HG03064 (cell line): ENCODE data around the gene VPS13C.

Experiments used
- ATAC-seq: cut with Tn5 transposase; IDR thresholded peaks from one replicate; pipeline ENCODE4 v1.9.1; 2021; ENCODE audit warnings: low read depth; ENCODE audit not compliant: unreplicated experiment

Gene VPS13C, protein sequence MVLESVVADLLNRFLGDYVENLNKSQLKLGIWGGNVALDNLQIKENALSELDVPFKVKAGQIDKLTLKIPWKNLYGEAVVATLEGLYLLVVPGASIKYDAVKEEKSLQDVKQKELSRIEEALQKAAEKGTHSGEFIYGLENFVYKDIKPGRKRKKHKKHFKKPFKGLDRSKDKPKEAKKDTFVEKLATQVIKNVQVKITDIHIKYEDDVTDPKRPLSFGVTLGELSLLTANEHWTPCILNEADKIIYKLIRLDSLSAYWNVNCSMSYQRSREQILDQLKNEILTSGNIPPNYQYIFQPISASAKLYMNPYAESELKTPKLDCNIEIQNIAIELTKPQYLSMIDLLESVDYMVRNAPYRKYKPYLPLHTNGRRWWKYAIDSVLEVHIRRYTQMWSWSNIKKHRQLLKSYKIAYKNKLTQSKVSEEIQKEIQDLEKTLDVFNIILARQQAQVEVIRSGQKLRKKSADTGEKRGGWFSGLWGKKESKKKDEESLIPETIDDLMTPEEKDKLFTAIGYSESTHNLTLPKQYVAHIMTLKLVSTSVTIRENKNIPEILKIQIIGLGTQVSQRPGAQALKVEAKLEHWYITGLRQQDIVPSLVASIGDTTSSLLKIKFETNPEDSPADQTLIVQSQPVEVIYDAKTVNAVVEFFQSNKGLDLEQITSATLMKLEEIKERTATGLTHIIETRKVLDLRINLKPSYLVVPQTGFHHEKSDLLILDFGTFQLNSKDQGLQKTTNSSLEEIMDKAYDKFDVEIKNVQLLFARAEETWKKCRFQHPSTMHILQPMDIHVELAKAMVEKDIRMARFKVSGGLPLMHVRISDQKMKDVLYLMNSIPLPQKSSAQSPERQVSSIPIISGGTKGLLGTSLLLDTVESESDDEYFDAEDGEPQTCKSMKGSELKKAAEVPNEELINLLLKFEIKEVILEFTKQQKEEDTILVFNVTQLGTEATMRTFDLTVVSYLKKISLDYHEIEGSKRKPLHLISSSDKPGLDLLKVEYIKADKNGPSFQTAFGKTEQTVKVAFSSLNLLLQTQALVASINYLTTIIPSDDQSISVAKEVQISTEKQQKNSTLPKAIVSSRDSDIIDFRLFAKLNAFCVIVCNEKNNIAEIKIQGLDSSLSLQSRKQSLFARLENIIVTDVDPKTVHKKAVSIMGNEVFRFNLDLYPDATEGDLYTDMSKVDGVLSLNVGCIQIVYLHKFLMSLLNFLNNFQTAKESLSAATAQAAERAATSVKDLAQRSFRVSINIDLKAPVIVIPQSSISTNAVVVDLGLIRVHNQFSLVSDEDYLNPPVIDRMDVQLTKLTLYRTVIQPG (N-terminal part only)

DNA sequence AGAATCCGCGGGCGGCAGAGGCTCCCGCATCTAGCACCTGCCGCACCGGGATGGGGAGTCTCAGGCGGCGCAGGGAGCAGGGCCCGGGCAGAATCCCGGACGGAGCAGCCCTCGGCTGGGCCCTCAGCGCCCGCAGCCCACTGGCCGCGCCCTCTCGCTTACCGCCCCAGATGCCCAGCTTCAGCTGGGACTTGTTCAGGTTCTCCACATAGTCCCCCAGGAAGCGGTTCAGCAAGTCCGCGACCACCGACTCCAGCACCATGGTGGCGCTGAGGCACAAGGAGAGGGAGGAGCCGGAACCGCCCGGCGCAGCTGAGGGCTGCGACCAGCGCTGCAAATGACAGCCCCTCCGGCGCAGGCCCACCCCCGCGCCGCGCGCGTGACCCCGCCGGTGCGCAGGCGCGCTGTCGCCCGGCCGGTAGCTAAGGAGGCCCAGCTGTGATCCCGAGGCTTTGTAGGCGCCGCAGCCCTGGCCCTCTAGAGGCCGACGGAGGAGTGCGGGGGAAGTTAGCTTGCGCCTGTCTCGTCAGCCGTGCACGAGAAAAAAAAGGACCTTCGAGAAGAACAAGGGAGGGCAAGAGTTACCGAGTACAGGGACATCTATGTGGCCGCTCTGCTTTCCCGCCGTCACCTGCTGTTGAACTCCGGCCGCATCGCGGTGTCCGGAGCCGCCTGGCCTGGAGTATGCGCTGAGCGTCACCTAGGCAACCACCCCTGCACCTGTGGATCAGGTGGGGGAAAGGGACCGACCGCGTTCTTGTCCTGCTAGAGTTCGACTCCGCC is at the start of gene VPS13C:
TSS of gene VPS13C (minus strand) at position 335 of the 783 bp plus-strand sequence. CDS start at position 262, 73 bp downstream.
- ATAC-seq, result peak; percentile 75

DNA sequence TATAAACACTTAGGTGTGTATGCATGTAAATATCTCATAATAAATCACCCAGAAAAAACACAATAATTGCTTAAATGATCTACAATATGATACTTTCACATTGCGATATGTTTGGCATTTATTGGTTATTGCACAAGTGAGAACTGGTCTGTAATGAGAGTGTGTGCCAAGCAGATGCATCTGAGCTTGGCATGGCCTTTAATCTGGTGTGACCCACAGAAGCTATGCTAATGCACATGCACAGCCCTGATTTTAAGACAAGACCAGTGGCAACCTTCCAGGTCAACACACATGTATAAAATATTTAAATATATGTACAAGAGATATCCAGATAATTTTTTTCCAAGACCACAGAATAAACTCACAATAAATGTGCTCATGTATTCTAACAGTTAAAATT is 49.2 kb upstream of the VPS13C start:
- no peak for ATAC-seq

DNA sequence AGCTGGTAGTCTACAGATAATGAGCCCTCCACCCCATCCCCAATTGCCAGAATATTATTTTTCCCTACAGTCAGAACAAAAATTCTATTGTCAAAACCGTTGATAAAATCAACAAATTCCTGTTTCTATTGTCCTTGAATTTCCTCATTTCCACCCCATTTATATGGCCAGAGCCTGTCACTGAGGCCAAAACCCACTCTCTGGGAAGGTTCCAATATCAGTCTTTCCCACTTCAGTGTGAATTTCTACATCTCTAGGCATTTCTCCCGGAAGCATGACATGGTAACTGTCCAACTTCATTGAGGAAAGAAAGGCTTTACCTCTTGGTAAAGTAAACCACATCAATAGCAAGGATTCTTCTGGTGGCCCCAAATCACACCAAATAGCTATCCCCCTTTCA is 48.2 kb upstream of the VPS13C start:
- ATAC-seq, result no peak

DNA sequence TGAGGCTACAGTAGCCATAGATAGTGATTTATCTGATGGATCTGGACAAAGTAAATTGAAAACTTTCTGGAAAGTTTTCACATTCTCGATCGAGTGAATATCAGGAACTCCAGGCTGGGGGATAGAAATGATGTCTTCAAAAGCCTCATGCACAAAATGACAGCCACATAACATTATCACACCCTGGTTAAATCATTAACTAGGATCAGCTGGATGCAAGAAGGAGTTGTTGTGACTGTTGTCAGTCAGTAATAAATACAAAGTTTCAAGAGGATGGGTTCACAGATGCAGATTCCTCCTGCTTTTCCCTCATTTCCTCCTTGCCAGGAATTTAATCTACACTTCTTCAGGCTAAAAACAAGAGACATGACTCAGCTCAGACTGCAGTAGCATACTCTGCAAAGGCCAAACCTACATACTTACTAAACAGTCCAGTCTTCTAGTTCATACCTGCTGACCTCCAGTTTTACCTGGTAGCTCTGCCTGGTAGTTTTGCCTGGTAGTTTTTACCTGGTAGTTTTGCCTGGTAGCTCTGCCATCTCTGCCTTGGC is 47.4 kb upstream of the VPS13C start:
- no peak for ATAC-seq

DNA sequence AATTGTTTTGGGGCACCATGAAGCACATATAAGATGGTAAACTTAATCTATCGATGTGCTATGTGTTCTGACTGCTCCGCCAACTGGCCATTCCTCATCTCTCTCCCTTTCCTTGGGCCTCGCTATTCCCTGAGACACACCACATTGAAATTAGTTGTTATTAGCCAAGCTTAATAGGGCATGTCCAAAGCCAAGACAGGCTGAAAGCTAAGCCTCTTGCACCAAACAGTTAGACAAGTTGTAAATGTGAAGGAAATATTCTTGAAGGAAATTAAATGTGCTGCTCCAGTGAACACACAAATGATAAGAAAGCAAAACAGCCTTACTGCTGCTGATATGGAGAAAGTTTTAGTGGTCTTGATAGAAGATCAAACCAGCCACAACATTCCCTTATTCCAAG is 45.8 kb upstream of the VPS13C start:
- no peak for ATAC-seq

DNA sequence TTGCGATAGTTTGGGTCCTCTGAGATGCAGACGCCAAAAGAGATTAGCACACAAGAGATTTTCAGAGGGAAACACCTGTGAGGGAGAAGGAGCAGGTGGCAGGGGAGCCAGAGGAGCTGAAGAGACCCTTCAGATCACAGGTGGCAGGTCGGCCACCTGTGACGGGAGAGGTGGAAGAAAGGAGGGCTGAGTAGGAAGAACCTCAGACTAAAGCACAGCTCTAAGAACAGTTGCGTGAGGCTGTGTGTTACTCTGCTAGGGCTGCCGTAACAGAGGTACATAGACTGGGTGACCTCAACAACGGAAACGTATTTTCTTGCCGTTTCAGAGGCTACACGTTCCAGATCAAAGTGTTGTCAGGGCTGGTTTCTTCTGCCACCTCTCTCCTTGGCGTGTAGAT is 45.0 kb upstream of the VPS13C start:
- no peak for ATAC-seq

DNA sequence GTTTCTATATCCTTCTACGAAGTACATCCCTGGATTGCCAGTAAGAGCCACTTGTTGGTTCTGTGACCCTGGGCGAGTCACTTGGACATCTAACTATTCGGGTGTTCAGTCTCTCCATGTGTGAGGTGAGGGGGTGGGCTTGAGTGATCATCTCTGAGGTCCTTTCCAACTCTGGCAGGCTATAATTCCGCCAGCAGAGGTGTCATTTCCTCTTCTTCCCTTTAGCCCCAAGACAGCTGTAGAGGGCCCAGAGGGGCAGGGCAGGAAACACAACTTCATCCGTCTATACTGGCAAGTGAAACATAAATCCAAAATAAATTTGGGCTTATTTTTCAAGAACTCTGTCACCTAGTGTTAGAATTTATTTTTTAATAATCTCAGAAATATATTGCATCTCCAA is 44.6 kb upstream of the VPS13C start:
- ATAC-seq, result no peak

DNA sequence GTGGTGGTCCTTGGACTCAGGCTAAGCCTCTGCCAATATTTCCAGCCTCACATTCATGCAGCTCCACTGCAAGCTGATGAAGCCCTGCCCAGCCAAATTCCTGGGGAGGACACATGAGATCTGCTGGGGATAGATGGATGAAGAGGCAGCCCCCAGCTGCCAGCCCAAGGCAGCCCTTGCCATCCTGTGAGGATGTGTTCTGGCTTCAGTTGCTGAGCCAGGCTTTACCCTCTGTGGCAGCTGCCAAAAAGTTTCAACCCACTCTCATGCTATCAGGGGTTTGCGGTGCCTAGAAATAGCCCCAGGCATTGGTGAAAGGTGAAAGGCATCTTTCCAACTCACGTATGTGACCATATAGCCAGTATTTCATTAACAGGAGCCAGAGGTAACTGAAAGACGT is 44.2 kb upstream of the VPS13C start:
- ATAC-seq, result no peak

DNA sequence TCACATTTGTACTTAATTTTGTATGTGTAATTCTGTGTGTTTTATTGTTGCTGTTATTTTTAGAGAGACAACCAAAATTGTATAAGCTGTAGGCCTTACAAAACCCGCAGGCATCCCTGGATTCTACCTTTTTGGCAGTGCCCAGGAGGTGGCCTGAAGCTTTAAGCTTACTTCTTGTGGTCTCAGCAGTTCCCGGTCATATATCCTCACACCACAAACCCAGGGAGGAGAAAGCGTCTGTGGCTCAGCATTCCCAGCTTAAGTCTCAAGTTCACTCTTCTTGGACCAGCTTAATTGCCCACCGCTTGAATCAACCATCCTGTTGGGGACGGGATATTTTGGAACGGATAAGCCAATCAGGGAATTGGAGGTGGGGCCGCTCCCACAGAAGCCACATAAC is 43.2 kb upstream of the VPS13C start:
- ATAC-seq, result no peak

DNA sequence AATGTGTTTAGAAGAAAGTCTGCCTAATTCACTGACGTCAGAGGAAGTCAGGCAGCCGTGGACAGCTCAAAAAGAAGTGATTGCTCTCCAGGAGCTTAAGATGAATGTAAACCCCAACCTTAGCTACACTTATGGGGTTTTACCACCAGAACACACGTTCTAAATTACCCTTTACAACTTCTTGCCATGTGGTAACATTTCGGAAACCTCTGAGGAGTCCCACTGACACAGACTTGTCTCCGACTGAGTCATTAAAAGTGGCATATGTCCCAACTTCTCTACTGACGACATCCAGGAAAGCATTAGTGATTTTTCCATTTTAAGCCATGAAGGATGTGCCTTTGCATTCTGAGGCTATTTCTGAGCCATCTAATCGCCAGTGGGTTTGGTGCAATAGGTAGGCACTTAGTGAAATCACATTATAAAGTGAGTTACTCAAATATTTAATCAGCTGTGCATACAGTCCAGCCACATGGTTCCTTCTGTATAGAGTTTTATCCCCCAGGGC is 38.9 kb upstream of the VPS13C start:
- no peak for ATAC-seq

DNA sequence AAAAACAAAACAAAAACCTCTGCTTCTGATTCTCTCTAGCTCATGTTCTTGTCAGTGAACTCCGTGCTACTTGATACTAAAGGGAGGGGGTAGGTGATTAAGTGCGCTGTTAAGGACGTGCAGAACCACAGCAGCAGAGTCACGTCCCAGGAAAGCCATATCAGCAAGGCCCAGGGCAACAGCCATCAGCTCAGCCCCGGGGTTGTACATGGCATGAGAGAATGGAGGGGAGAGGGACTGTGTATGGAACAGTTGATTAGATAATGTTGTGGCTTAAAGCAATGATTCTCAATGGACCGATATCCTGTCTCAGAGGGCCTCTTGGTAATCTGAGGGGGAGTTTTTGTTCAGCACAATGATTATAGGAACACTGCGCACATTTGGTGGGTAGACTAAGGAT is 34.1 kb upstream of the VPS13C start:
- ATAC-seq, result no peak

DNA sequence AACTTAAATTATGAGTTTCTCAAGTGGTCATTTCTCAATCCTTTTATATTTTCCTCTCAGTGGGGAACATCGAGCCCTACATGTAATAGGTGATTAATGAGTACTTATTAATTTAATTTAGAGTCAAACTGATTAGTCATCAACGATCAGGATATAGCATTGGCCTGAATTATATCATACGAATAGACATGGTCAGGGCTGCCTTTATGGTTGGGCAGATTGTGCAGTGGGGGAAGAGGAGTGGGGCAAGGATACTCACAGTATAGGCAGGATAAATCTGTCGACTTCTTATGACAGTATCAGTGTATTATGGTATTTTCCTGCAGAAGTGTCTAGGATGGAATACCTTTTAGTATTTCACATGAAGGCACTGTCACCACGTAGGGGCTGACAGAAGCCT is 33.6 kb upstream of the VPS13C start:
- ATAC-seq, result no peak

DNA sequence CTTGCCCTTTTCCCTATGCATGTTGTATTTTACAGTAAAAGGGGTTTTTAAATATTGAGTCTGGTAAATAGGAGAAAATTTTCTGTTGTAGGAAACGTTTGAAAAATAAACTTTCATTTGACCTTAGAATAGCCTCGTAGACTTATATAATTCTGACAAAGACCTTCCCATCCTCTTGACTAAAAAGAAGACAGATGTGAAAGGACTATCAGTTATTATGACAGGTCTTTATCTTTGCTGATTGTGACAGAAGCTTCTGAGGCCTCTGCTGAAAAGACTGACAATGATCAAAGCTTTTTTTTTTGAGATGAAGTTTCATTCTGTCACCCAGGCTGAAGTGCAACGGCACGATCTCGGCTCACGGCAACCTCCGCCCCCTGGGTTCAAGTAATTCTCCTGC is 30.7 kb upstream of the VPS13C start:
- no peak for ATAC-seq

DNA sequence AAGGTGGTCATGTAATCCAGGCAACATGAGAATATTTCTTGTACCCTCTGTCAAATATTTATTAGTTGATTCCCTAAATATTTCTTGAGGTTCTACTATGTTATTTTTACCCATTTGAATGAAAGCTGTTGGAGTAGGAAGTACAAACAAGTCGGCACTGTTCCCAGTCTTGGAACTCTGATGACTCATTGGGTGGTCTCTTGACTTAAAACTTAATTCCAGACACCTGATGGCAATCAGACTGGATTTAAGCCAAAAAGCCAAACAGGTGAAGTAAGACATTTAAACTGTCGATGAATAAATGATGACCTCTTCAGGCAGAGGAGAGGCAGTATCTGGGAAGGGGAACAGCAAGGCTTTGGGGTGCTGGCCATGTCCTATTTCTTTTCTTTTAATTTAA is 29.4 kb upstream of the VPS13C start:
- no peak for ATAC-seq

DNA sequence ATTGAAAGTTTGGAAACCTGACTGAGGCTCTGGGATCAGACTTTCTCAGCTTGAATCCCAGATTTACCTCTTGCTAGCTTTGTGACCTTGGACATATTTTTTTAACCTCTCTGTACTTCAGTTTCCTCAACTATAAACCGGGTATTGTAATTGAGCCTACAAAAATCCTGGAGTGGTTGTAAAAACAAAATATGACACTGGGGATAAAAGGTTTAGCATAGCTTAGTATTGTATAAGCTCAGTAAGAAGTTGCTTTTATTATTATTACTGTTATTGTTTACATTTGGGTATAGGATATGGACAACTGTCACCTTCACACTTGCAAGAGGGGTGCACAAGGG is 28.1 kb upstream of the VPS13C start:
- ATAC-seq, result no peak

DNA sequence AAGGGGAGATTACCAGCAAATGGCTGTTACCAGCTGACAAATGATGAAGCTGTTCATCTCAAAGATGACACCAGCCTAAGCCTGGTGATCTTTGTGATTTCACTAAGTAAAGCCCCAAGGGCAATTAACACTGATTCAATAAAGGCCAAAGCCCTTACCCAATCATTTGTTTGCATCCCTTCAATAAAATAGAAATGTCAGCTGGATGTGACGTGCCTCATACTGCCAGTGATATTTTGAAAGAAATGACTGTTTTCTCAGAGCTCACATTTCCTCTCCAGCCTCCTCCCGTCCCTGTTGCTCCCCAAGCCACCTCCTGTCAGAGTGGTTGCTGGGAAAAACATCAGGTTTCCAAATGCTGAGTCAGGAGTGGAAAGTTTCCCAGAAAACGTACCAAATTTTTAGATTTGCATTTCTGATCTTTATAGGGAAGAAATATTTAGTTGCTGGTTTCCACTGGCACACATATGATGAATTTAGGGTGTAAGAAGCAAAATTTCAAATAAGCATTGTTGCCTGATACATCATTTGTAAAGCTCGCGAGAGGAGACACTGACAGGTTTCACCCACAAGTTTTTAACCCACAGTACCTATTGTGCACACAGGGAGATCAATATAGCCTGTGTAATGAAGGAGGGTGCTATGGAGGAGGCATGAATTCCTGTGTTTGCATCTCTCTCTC is 27.6 kb upstream of the VPS13C start:
- no peak for ATAC-seq

DNA sequence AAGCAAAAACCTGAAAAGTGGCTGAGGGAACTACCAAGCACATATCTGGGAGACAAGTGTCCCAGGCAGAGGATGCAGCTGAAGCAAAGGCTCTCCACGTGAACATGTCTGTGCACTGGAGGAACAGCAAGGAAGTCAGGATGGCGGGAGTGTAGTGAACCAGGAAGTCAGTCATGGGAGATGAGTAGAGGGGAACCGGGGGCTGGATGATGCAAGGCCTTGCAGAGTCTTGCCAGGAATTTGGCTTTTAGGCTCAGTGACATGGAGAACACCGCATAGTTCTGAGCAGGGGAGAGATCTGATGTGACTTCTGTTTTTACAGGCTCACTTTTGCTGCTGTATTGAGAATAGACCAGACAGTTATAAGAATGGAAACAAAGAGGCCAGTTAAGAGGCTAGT is 25.5 kb upstream of the VPS13C start:
- ATAC-seq, result no peak

DNA sequence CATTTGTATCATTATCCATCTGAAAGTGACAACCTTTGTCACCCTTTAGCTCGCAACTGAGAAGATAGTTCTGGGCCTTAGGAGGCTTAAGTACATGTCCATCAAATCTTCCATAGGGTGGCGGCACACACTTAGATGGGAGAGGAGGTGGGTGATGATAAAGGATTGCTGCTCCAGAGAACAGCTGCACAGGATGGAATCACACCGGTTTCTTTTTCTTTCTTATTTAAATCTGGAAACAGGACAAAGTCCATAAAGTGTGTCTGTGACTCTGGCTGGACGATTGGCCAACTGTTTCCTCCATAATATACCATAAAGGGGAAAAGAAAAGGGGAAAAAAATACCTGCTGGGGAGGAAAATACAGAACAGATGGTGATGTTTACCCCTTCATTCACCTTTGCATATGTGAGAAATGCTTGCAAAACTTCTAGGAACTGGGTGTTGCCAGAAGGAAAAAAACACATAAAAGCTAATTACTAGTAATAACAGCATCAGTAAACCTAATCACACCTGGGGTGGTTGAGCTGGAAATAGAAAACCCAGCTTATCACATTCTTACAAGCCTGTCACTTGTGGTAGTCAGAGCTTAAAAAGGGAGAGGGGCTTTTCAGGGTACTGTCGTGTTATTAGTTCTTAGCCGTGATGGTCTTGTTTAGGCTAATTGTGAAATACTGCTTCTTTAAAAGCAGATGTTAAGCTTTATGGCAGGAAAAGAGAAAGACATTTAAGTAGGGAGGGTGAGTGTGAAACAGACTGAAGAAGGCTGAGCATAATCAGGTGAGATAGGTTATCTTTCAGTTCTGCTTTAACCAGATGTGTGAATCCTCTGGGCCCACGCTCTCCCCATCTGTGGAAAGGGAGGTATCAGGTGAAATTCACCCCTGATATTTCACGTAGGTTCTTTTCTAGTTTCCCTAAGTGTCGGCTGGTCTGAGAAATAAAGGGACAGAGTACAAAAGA is 23.2 kb upstream of the VPS13C start:
- no peak for ATAC-seq
